Stimulated activated CD8-positive, alpha-beta memory T cell treated with anti-CD3 and anti-CD28 coated beads, Interleukin-4, amount 100 ng/mL, for 1 hour (primary cell): ENCODE results near the gene PIK3R2.

ENCODE experiments used
- DNase-seq, 2 donors: peaks; one replicate each; pipeline ENCODE4 v3.0.0-alpha.2; 2020; ENCODE audit warnings: low read depth in 2 of 2, low spot score in 1 of 2

The PIK3R2 gene

DNA sequence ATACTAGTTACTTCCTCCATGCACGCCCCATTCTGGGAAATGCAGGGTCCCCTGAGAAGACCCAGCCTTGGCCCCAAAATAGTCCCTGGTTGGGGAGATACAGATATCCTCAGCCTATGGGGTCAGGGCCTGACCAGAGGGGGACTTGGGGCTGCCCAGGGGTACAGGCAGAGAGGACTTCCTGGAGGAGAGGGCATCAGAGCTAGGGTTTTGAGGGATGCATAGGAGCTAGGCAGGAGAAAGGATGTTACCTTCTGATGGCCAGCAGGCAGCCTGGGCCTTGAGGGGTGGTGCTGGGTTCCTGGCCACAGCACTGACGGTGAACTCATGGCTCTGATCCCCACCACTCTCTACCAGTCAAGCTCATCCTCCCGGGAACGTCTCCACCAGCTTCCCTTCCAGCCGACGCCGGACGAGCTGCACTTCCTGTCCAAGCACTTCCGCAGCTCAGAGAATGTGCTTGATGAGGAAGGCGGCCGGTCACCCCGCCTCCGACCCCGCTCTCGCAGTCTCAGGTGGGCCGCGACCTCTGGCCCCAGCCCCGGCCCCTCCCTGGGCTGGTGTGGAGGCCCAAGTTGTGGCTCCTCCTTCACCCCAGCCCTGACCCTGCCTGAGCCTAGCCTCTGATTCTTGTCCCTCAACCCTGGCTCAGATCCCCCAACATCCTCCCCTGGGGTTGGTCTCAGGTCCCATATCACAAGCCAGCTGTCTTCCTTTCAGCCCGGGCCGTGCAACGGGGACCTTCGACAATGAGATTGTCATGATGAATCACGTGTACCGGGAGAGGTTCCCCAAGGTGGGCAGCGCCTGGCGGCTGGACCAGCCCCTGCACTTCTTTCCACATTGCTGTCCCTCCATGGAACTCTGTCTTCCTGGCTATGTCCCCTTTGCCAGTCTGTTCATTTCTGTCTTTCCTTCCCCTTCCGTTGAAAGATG is 29.8 kb upstream of the PIK3R2 start:
- DNase-seq: no peak

DNA sequence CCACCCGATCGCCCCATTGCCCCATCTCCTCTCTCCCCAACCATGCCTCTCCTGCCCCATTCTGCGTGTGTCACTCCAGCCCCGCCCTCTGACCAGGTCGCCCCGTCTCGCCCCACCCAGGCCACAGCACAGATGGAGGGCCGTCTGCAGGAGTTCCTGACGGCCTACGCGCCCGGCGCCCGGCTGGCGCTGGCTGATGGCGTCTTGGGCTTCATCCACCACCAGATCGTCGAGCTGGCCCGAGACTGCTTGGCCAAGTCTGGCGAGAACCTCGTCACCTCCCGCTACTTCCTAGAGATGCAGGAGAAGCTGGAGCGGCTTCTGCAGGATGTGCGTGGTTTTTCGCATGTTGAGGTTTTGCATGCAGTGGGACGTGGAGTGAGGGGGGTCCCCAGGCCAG is 29.1 kb upstream of the PIK3R2 start:
- DNase-seq: no peak

DNA sequence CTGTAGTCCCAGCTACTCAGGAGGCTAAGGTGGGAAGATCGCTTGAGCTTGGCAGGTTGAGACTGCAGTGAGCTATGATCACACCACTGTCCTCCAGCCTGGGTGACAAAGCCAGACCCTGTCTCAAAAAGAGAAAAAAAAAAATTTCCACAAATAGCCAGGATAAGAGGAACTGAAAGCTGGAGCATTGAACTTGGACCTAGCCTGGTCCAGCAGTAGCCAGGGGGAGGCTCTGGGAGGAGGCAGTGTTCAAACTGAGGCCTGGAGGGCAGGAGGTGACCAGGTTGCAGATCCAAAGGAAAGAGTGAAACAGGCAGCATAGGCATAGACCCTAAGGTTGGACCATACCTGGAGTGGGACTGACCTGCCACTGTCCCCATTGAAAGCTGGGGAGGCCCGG is 26.9 kb upstream of the PIK3R2 start:
- DNase-seq: no peak

DNA sequence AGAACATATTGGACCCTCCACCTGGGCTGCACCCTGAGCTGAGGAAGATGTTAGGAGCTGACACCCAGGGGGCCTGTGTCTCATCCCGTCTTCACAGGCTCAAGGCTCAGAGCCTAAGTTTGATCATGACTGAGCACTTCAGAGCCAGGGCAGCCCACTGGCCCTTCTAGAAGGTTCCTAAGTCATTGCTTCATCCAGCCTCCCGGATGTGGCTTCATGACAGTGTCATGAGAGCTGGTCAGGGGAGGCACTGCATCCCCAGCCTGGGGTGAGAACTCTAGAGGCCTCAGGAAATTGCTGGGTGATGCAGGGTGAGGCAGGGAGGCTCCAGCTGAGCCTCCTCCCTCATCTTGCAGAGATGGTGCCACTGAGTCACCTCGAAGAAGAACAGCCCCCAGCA is 24.9 kb upstream of the PIK3R2 start:
- DNase-seq: no peak

DNA sequence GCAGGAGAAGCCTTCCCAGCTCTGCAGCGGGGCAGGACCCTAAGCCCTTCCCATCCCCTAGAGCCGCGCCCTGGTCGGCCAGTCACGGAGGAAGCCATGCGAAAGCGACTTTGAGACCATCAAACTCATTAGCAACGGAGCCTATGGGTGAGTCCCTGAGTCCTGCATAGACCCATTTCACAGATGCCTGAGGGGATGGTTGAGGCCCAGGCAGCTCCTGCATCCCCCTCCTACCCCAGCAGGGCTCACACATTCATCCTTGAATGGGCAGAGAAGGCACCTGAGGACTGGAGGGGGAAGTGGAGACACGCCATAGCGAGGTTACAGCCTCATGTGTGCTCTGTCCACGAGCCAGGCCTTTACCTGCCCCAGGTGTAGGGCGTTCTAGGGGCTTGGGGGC is 24.2 kb upstream of the PIK3R2 start:
- no peak for DNase-seq

DNA sequence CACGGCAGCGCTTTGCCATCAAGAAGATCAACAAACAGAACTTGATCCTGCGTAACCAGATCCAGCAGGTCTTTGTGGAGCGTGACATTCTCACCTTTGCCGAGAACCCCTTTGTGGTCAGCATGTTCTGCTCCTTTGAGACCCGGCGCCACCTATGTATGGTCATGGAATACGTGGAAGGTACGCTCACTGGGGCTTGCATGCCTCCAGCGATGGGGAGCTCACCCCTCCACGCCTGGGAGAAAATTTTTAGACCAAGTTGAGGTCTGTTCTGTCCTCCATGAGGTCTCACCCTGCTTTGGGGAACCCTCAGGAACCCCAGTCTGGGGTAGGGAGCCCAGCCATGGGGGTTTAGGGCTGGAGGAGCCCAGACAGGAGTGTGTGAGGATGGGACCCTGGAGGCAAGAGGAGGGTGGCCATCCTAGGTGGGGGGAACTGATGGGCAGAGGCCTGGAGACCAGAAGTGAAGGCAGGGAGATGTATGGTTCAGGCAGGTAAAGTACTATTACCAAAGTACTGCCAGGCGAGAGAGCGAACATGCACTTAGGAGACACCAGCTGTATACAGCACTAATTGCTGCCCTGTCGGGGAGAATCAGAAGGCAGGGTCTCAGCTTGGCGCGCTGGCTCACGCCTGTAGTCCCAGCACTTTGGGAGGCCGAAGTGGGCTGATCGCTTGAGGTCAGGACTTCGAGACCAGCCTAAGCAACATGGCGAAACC is 22.3 kb upstream of the PIK3R2 start:
- no peak for DNase-seq

DNA sequence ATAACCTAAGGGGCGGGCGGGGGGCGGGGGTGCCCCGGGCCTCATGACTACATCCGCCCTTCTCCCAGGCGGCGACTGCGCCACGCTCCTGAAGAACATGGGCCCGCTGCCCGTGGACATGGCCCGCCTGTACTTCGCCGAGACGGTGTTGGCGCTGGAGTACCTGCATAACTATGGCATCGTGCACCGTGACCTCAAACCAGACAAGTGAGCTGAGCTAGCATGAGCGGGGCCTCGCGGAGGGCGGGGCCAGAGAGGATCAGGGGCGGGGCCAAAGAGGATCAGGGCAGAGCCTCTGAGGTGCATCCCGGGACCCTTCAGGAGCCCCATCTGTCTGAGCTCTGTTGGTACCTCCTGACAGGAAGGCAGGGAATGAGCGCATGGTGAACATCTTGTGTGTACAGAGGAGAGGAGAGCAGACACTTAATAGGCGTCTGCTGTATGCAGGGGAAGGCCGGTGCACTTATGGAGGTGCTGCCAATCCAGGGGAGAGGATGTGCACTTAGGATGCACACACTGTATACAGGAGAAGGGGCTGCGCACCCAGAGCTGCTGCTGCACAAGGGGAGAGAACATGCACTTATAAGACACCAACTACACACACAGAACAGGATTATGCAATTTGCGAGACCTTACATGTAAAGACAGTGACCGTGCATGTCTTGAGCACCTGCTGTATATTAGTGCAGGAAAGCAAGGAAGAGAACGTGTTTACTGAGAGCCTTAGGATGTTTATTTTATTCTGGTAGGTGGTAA is 20.9 kb upstream of the PIK3R2 start:
- no peak for DNase-seq

DNA sequence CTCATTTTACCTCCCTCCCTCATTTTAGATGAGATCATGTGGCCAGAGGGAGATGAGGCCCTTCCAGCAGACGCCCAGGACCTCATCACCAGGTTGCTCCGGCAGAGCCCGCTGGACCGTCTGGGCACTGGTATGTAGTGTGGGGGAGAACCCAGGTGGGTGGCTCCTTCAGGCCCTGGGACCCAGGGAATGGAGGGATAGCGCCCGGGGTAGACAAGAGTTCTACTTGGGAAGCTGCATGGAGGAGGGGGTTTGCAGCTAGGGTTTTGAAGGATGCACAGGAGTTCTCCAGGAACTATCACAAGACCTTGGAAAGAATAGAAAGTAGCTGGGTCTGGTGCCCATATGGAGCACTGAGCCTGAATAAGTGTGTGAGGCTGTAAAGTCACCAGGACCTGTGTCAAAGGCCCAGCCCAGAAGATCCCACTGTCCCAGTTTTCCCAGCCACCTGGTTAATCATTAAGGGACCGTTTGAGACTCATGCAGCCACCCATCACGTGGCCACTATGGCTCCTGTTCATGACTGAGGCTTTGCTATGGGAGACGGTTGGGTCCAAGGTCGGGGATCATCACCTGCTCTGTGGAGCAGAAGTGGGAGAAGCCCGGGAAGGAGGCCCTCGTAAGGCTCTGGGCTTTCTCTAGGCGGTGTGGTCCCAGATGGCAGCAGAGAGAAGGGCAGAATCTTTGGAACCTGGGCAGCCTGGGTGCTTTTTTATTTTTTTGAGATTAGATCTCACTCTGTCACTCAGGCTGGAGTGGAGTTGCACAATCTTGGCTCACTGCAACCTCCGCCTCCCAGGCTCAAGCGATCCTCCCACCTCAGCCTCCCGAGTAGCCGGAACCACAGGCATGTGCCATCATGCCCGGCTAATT is 17.0 kb upstream of the PIK3R2 start:
- no peak for DNase-seq

DNA sequence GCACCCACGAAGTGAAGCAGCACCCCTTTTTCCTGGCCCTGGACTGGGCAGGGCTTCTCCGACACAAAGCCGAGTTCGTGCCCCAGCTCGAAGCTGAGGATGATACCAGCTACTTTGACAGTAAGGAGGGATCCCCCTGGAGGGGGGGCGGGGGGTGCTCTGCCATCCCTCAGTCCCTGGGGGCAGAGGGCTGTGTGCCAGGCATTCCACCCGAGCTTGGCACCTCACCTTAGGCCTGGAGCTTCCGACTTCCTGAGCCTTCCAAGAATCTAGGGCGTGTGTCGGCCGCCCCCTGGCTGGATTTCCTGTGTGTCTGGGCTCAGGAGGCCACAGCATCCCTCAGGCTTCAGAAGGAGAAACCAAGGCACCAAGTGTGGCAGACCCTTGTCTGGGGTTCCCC is 15.7 kb upstream of the PIK3R2 start:
- DNase-seq: no peak

DNA sequence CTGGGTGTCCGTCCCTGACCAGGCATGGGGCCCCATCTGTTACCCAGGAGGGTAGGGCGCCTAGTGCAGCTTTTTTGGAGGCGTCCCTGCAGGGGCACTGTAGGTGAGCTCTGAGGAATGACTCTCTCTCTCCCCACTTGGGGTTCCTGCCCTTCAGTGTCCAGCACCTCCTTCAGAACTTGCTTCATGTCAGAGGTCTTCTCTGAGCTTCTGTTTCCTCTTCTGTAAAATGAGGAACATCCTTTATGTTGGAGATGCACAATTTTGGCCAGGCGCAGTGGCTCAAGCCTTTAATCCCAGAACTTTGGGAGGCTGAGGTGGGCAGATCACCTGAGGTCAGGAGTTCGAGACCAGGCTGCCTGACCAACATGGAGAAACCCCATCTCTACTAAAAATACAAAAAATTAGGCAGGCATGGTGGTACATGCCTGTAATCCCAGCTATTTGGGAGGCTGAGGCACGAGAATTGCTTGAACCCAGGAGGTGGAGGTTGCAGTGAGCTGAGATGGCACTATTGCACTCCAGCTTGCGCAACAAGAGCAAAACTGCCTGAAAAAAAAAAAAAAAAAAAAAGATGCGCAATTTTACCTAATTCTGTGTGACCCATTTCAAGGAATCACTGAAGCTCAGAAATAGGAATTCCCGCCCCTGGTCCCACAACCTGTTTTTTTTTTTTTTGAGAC is 15.2 kb upstream of the PIK3R2 start:
- no peak for DNase-seq

DNA sequence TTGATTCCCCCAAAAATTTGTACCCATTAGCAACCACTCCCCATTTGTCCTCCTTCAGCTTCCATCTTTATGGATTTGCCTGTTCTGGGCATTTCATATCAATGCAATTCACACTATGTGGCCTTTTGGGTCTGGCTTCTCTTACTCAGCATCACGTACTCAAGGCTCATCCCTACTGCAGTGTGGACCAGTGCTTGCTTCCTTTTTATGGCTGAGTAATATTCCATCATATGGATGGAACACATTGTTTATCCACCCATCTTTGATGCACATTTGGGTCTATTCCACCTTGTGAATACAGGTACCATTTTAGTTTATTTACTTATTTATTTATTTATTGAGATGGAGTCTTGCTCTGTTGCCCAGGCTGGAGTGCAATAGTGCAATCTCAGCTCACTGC is 12.5 kb upstream of the PIK3R2 start:
- DNase-seq: no peak

DNA sequence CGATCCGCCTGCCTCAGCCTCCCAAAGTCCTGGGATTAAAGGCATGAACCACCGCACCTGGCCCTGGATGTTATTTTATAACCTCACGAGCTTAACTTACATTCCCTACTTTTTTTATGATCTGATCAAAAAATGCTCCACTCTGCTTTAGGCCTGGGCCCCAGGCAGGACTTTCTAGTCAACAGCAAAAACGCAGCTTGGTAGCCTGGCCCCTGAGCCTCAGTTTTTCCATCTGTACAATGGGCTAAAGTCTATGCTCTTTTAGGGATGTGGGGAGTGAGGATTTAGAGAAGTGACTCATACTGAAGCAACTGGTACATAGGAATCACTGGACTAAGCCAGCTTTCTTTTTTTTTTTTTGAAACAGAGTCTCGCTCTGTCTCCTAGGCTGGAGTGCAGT is 11.9 kb upstream of the PIK3R2 start:
- DNase-seq: no peak

DNA sequence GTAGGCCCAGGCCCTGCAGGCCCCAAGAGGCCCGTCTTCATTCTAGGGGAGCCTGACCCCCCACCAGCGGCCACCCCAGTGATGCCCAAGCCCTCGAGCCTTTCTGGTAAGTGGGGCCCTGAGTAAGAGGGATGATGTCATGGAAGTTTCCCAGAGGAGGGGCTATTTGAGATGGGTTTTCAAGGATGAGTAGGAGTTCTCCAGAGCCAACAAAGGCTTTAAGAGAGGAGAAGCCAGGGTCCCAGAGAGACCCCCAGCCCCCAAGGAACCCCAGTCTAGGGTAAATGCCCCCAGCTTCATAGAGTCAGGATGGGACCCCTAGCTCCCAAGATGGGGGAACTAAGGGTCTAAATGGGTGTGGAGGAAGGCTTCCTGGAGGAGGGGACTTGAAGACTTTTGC is 9.1 kb upstream of the PIK3R2 start:
- no peak for DNase-seq

DNA sequence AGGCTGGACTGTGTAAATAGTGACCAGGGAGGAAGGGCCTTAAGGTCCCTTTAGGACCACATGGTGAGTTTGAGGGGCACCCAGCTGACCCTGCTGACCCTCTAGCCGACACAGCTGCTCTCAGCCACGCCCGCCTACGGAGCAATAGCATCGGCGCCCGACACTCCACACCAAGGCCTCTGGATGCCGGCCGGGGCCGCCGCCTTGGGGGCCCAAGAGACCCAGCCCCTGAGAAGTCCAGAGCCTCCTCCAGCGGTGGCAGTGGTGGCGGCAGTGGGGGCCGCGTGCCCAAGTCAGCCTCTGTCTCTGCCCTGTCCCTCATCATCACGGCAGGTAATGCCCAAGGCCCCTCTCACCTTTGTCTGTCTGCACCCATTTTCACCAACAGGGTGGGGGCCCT is 8.6 kb upstream of the PIK3R2 start:
- no peak for DNase-seq

DNA sequence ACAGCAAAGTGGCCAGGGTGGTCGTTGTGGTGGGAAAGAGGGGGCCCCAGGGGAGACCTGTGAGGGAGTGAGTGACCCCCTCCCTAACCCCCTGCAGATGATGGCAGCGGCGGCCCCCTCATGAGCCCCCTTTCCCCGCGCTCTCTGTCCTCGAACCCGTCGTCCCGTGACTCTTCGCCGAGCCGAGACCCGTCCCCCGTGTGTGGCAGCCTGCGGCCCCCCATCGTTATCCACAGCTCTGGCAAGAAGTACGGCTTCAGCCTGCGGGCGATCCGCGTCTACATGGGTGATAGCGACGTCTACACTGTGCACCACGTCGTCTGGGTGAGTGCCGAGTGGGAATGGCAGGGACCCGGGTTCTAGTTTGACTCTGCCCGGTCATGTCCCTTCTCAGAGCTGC is 8.1 kb upstream of the PIK3R2 start:
- DNase-seq: no peak

DNA sequence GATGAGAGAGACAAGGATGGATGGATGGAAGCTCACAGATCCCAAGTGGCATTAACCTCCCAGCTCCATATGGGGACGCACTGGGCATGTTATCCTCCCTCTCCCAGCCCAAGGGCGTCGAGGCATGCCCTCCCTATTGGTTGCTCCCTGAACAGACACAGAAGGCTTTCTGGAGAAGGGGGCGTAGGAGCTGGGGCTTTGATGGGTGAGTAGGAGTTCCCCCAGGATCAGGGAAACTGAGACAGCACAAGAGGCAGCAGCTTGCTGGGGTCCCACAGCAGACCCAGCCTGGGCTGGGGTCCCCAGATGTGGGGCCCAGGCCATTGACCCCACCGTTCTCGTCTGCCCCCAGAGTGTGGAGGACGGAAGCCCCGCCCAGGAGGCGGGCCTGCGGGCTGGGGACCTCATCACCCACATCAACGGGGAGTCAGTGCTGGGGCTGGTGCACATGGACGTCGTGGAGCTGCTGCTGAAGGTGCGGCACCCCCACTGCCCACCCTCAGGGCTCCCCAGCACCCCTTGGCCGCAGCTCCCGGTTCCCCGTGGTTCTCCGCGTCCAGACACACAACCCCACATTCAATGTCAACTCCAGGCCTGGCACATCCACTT is 7.5 kb upstream of the PIK3R2 start:
- DNase-seq: no peak

DNA sequence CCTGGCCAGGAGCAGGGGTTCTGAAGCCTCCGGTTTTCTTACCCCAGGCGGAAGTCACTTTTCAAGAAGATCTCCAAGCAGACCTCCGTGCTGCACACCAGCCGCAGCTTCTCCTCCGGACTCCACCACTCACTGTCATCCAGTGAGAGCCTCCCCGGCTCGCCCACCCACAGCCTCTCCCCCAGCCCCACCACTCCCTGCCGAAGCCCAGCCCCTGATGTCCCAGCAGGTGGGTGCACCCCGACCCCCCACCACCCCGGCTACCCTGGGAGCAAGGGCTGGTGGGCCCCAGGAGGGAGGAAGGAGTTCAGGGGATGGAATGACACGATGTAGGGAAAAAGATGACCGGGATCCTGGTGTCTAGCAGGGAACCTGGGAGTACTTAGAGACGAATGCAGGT is 5.6 kb upstream of the PIK3R2 start:
- no peak for DNase-seq

DNA sequence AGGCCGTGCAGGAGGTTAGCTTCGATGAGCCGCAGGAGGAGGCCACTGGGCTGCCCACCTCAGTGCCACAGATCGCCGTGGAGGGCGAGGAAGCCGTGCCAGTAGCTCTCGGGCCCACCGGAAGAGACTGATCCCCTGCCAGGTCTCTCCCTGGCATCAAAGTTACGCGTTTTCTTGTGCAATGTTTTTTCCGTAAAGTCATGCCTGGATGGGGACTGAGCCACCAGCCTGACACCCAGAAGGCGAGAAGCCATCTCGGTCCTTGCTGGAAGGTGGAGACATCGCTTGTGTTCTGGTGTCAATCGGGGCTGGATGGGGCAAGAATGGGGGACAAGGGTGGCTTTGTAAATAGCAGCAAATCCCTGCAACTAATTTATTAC is 3.4 kb upstream of the PIK3R2 start:
- DNase-seq: no peak

DNA sequence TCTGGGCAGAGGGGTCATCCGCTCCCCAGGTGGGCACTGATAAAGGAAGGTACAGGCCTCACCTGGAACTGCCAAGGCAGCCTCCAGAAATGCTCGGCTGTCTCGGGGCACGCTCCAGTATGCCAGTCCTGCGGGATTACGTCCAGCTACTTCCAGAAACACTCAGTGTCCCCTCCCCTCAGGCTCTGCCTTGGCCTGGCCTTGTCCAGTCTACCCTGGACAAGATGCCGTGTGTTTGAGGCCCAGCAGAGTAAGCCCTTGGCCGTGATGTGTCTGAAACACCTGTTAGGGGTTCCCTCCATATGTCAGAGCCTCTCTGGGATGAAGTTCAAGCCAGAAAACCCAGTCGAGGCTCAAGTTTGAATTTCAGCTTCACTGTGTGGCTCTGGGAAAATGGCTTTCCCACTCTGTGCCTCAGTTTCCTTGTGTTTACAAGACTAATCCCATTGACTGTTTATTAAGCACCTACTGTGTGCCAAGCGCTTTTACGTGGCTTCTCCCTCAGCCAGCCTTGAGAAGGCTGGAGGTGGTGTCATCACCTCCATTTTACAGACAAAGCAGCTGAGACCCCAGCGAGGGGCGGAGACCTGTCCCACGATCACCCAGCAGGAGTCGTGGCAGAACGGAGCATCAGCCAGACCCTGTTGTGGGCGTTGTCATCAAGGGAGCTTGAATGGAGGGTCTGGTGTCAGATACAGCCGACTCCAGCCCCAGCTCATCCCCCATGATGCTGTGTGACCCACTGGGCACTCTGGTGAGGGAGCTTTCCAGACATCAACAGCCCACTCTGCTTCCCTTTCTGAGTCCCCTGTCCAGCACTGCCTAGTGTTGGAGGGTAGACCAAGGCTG is 2.0 kb upstream of the PIK3R2 start:
- DNase-seq: no peak
